ENCODE data around the gene KAT6B. TPM values are rescaled to one million over a fixed set of nuclear protein-coding genes. Genes with fewer than 3 reads are reported as not detected.

KAT6B gene
- total and polyA plus RNA-seq, 2 of the 8 experiments (the other 6 are each of a cell fraction or from before 2014, with no cell fraction given), result 7.3 to 30.8 TPM

- ChIA-PET CTCF (ENCODE audit: partially characterized antibody) (interaction anchor here (0.6 kb wide), 2 partner anchors 60 to 218 kb away, joined by 3 read pairs; no protein-coding TSS in a partner anchor), POLR2A (ENCODE audit: partially characterized antibody) (no interaction called here)
- no peak overlapping the region for H2AK5ac ChIP-seq (ENCODE audit: low read depth, low read length)
- H3K14ac ChIP-seq (ENCODE audit: insufficient read length), result no peak overlapping the region
- no peak overlapping the region for H3K4ac ChIP-seq (replicated peaks; ENCODE audit: insufficient read length, low read depth, low read length)
- H2BK15ac ChIP-seq (ENCODE audit: low read length), result no peak overlapping the region
- no peak overlapping the region for H3K9ac ChIP-seq (replicated peaks in 1 of 4; ENCODE audit: extremely low read depth in 1 of 4, low read depth in 3 of 4, low read length in 3 of 4)
- H3K9me3 ChIP-seq (ENCODE audit: insufficient read depth in 2 of 2, low read depth in 1 of 2, low read length in 1 of 2), result peaks cover 1 to 2% of the 10 kb centered on the region in 2 experiments; a peak in 2 of 4 replicates
- peaks cover 3% of the 10 kb centered on the region; the same call in 1 of the 2 replicates for H3K79me1 ChIP-seq (ENCODE audit: low read depth, low read length)
- WGBS, 2 experiments (ENCODE audit: extremely low coverage in 1 of 2, insufficient coverage in 1 of 2, insufficient read length in 1 of 2, insufficient replicate concordance in 2 of 2, low coverage in 1 of 2, low lambda C conversion rate in 2 of 2, missing lambda C conversion rate in 1 of 2), result 80% methylated on average over 5 of the region's 5 CpGs; no CpG with 5 or more reads in 1 of the 2 experiments
- H3K4me3 ChIP-seq (ENCODE audit: extremely low read depth in 1 of 4, insufficient read depth in 2 of 4, low read depth in 3 of 4, low read length in 4 of 4), result no peak overlapping the region
- no peak overlapping the region for H2AFZ ChIP-seq (ENCODE audit: low read length)
- H3K56ac ChIP-seq (replicated peaks; ENCODE audit: insufficient read length, low read depth, low read length), result no peak overlapping the region
- no peak overlapping the region for H3K18ac ChIP-seq (ENCODE audit: extremely low read depth, low read length)
- H3K23me2 ChIP-seq (ENCODE audit: low read depth, low read length), result no peaks in the 10 kb centered on the region
- no peak overlapping the region for H3K27ac ChIP-seq (ENCODE audit: low read depth, low read length)
- H2BK12ac ChIP-seq (ENCODE audit: low read depth, low read length), result no peak overlapping the region
- TF ChIP-seq CHD2 (IDR thresholded peaks at IDR 0.05; ENCODE audit: low read length) (no peak), KDM5A (IDR thresholded peaks at IDR 0.05; ENCODE audit: low read length) (no peak), SUZ12 (IDR thresholded peaks at IDR 0.05; ENCODE audit: low read length) (no peak), SIRT6 (IDR thresholded peaks at IDR 0.05; ENCODE audit: low read length) (no peak), SP4 (IDR thresholded peaks at IDR 0.05; ENCODE audit: low read length) (no peak), SRF (IDR thresholded peaks at IDR 0.05; ENCODE audit: low read depth, low read length) (no peak), PHF8 (conservative IDR thresholded peaks at IDR 0.05; ENCODE audit: low read depth, low read length) (no peak), RFX5 (IDR thresholded peaks at IDR 0.05; ENCODE audit: borderline replicate concordance, low read depth, low read length) (no peak), EZH2 (IDR thresholded peaks at IDR 0.05; ENCODE audit: low read depth, low read length, severe bottlenecking) (no peak)
- TF ChIP-seq, protein P1, sequence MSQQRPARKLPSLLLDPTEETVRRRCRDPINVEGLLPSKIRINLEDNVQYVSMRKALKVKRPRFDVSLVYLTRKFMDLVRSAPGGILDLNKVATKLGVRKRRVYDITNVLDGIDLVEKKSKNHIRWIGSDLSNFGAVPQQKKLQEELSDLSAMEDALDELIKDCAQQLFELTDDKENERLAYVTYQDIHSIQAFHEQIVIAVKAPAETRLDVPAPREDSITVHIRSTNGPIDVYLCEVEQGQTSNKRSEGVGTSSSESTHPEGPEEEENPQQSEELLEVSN (IDR thresholded peaks at IDR 0.05), result no peak
- no peak overlapping the region for H4K91ac ChIP-seq (replicated peaks; ENCODE audit: insufficient read length, low read length)
- H3K23ac ChIP-seq (ENCODE audit: insufficient read length), result no peak overlapping the region
- DNase-seq (ENCODE audit: low read depth in 1 of 2, low spot score in 2 of 2) (no peak), FAIRE-seq (no peak)
- no peak overlapping the region; a peak in 1 of 4 replicates for H3K4me2 ChIP-seq (ENCODE audit: insufficient read depth in 1 of 2, low read depth in 2 of 2, low read length in 2 of 2)
- no peaks in the 10 kb centered on the region for H3K27me3 ChIP-seq (replicated peaks in 1 of 4; ENCODE audit: control insufficient read depth in 3 of 4, extremely low read depth in 1 of 4, insufficient read depth in 3 of 4, low read length in 3 of 4)
- H3K4me1 ChIP-seq (replicated peaks in 1 of 4; ENCODE audit: control insufficient read depth in 3 of 4, insufficient read depth in 4 of 4, low read length in 3 of 4), result peaks cover 0 to 12% (median 8%) of the 10 kb centered on the region in 4 experiments; a peak in 6 of 7 replicates
- H3K36me3 ChIP-seq (ENCODE audit: control insufficient read depth in 2 of 4, insufficient read depth in 4 of 4, low read length in 3 of 4), result no peaks in the 10 kb centered on the region
- peaks cover 0 to 2% of the 10 kb centered on the region in 2 experiments for H4K20me1 ChIP-seq (replicated peaks in 1 of 2; ENCODE audit: control insufficient read depth in 1 of 2, insufficient read depth in 2 of 2, low read length in 2 of 2)
- no peak overlapping the region for H2BK120ac ChIP-seq (replicated peaks; ENCODE audit: low read depth, low read length)
- no peak overlapping the region for H2BK5ac ChIP-seq (ENCODE audit: low read depth, low read length)
- no peak overlapping the region for H2BK20ac ChIP-seq (ENCODE audit: low read length)
- H4K5ac ChIP-seq (ENCODE audit: insufficient read length, low read depth, low read length), result no peak overlapping the region
- H3K79me2 ChIP-seq (ENCODE audit: control insufficient read depth in 1 of 2, insufficient read depth in 2 of 2, low read length in 2 of 2), result peaks cover 0 to 32% of the 10 kb centered on the region in 2 experiments; a peak in 3 of 4 replicates
- no peak overlapping the region for H4K8ac ChIP-seq (ENCODE audit: extremely low read depth, insufficient read depth, low read length)
Observed at GRCh38 chr10:74924251-74924963, 98.0 kb downstream of the KAT6B start.

Measured in H1 (cell line).